Testis (tissue), 2 donors: ENCODE results near the gene CEACAM6.

Experiments used
- POLR2A ChIP-seq: fragments of 450-650 bp; IDR thresholded peaks from one replicate; pipeline ENCODE4 v1.6.1; 2017; ENCODE audit warnings: antibody characterized with exemption, mild to moderate bottlenecking, moderate library complexity
- TF ChIP-seq, protein P1 (sequence below), 3 experiments: fragments of 450-650 bp in 2 of 3; fragments of 200-600 bp in 1 of 3; sonication (generic) in 1 of 3; IDR thresholded peaks; one replicate each; pipeline ENCODE4 v1.5.1; 2016 to 2019; ENCODE audit warnings: antibody characterized with exemption in 3 of 3, mild to moderate bottlenecking in 2 of 3, moderate library complexity in 1 of 3

DNA sequence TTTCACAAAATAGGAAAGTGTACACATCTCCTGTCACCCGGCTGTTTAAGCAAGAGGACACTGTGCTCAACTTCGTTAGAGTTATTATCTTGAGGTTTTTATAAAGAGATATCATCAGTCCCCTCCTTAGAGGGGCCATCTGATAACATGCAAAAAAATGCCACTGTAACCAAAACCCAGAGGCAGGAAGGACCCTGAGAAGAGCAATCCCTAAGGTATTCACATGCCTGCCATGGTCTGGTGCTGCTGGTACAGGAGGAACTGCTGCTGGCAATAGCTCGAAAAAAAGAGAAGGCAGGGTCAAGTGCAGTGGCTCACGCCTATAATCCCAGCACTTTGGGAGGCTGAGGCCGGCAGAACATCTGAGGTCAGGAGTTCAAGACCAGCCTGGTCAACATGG, 28.3 kb downstream of the CEACAM6 start:
- TF ChIP-seq, protein P1, sequence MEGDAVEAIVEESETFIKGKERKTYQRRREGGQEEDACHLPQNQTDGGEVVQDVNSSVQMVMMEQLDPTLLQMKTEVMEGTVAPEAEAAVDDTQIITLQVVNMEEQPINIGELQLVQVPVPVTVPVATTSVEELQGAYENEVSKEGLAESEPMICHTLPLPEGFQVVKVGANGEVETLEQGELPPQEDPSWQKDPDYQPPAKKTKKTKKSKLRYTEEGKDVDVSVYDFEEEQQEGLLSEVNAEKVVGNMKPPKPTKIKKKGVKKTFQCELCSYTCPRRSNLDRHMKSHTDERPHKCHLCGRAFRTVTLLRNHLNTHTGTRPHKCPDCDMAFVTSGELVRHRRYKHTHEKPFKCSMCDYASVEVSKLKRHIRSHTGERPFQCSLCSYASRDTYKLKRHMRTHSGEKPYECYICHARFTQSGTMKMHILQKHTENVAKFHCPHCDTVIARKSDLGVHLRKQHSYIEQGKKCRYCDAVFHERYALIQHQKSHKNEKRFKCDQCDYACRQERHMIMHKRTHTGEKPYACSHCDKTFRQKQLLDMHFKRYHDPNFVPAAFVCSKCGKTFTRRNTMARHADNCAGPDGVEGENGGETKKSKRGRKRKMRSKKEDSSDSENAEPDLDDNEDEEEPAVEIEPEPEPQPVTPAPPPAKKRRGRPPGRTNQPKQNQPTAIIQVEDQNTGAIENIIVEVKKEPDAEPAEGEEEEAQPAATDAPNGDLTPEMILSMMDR (IDR thresholded peaks at IDR 0.05): no peak
- TF ChIP-seq POLR2A: no peak
